GM19463 (cell line): ENCODE results near the gene BPIFB1.

Experiments used
- ATAC-seq: cut with Tn5 transposase; IDR thresholded peaks from one replicate; pipeline ENCODE4 v1.9.1; 2021; ENCODE audit warnings: mild to moderate bottlenecking, moderate library complexity; ENCODE audit not compliant: unreplicated experiment

The BPIFB1 gene

DNA sequence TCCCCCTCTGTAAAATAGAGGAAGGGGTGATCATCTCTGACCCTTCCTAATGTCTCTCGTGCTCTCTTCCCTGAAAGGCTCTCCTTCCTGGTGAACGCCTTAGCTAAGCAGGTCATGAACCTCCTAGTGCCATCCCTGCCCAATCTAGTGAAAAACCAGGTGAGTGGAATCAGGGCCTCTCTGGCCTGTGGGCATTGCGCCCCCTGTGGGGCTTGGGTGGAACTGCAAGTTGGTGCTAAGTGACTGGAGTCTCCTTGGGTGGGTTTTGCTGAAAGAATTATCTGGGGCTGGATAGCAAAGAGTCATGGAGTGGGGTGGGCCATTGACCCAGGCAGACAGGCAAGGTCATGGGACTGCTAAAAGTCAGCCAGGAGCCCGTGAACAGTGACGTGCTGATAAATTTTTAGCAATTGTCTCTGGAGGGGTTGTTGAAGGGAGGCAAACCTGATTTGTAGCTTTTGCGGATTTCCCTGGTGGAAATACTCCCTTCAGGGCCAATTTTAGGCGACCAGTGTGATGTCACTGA, 8.9 kb downstream of the BPIFB1 start:
- ATAC-seq, result no peak

DNA sequence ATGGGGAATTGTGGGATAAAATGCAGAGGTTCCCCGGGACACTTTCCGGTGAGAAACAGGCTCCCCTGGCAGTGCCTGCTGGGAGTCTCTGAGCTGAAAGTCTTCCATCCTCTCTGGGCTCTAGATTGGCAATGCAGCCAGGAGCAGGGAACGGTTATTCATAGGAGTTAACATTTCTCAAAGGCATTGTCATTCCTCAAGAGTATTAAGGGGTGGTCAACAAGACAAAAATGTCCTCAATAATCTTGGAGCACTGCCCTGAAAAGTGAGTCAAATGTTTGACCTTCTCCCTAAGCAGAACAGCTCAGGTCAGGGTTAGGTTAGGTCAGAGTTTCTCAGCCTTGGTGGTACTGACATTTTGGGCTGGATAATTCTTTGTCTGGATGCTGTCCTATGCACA, 13.2 kb downstream of the BPIFB1 start:
- no peak for ATAC-seq

DNA sequence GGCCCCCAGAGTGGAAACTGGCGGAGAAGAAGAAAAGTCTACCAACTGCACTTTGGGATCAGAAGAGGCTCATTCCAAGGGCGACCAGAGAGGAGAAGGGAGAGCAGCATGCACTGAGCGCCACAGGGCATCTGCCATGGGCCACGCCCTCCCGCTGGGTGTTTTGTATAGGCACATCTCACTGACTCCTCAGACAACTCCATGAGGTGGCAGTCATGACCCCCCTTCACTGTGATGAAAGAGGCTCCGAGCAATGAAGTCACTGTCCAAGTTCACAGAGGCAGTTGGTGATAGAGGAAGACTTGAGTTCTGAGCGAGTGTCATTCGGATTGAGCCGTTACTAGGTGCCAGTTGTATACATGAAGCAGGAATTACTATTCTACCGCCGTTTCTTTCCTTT, 15.4 kb downstream of the BPIFB1 start:
- ATAC-seq, result no peak

DNA sequence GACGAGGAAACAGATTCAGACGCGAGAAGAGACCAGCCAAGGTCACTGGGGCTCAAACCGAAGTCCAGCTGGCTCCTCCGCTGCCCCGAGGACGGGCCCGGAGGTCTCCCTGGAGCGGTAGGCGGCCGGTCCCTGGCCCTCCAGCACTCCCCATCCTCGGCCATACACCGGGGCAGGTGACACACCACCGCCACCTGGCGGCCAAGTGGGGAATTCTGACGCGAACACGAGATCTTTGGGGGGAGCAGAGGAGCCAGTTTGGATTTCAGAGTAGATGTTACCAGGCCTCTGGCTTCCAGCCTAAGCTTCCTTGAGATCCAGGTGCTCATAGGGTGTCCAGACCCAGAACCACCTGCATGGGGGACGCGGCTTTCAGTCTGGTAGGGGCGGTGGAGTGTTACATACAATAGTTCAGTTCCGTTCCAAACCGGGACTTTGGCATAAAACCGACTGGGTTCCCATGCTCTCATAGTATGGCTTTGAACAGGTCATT, 16.1 kb downstream of the BPIFB1 start:
- ATAC-seq, result peak; percentile 41

DNA sequence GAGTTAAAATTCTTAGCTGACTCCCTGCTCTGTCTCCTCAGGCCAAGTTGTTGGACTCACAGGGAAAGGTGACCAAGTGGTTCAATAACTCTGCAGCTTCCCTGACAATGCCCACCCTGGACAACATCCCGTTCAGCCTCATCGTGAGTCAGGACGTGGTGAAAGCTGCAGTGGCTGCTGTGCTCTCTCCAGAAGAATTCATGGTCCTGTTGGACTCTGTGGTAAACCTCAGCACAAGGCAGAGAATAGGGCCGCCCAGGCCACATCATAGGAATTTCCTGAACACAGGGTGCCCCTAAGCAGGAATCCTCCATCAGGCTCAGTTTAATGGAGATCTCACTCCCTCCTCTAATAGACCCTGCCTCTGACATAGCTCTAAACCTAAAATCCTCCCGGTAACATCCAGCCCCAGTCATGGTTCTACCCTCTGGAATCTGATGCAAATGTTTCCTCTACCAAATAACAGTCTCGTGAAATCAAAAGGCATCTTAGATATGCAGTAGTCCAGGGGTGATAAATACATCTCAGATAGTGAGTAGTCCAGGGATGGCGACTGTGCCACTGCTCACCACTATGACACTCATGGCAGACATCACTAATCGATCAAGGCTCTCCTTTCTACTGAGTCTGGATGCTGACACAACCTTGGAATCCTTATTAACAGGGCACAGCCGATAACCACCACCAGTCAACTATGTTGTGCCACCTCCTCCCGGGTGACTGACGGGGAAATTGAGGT, 18.3 kb downstream of the BPIFB1 start:
- no peak for ATAC-seq

DNA sequence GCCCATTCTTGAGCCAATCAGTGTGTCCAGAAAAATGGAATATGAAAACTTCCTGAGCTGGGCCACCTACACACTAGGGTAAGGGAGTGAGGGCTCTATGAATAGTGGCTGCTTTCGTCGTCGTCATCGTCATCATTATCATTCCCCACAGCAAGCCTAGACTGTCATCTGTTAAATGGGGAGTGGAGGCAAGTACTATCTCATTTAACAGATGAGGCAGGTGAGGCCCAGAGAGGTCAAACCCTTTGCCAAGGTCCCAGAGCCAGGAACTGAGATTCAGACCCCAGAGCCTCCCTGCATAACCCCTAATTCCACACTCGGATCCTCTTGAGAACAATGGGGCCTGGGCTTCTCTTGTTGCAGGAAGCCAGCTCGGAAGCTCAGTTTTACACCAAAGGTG, 20.6 kb downstream of the BPIFB1 start:
- ATAC-seq, result no peak

DNA sequence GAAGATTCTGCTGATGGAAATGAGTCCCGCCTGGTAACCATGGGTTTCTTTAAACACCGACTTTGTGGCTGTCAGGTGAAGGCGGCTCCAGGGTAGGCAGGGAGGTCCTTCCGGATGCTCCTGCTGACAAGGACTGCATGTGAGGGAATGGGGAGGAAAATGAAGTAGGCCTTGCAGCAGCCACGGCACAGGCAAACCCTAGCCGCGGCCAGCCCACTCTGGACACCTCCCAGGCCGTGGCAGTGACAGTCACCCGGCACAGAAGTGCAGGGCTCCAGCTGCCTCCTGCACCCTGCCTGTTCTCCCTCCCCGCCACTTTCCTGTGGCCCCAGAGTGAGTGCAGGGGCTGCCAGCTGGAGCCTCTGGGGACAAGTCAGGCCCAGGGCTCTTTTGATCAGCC, 21.0 kb downstream of the BPIFB1 start:
- no peak for ATAC-seq

DNA sequence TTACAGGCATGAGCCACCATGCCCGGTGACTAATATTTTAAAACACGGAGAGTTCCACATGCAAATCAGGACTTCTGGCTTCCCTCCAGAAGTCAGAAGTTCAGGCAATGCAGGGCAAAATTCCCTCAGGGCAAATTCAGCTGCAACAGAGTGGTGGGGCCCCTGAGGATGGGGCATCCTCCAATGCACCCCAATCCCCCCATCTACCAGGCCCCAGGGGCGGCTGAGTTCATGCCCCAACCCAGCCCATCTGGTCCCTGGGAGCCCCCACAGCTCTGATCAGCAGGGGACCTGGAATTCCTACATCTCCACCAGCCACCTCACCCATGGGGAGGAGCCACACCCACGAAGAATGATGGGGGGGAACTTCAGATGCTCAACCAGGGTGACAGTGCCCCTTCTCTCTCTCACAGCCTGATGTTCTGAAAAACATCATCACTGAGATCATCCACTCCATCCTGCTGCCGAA, 22.6 kb downstream of the BPIFB1 start:
- ATAC-seq, result no peak

DNA sequence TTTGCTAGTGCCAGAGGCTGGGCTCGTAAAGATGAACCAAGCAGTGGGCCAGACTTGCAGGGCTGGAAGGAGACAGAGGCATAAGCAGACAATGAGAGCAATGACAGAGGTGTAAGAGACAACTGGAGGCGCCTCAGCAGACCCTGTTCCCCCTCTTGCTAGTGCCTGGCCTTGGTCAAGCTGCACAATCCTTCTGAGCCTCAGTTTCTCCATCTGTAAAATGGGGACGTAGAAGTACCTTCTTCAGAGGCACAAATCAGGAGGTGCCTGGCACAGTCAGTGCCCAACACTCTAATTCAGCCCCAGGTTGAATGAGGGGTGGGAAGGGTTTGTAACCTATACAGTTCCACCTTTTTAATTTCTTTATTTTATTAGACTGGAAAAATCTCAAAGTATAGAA, 23.2 kb downstream of the BPIFB1 start:
- ATAC-seq, result no peak

DNA sequence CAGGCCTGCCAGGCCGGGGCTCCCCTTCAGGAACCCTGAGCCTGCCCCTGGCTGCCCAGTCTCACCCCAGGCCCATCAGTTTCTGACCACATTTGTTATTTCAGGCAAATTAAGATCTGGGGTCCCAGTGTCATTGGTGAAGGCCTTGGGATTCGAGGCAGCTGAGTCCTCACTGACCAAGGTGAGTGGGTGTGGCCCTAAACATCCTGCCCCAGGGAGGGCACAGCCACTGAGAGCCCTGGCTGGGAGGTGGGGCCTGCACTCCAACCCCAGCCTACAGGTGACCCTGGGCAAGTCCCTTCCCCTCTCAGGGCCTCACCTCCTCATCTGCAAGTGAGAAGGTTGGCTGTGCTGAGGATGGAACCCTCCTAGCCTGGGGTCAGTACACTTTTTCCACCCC, 23.8 kb downstream of the BPIFB1 start:
- no peak for ATAC-seq

DNA sequence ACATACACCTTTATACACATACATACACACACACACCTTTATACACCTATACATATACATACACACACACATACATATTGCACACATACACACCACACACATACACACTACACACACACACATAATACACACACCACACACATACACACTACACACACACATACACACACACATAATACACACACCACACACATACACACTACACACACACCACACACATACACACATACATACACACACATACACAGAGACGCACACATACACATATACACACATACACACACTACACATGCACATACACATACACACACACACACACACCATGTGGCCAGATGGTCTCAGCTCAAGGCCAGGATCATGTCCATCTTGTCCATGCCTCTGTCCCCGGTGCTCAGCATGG, 25.7 kb downstream of the BPIFB1 start:
- no peak for ATAC-seq

DNA sequence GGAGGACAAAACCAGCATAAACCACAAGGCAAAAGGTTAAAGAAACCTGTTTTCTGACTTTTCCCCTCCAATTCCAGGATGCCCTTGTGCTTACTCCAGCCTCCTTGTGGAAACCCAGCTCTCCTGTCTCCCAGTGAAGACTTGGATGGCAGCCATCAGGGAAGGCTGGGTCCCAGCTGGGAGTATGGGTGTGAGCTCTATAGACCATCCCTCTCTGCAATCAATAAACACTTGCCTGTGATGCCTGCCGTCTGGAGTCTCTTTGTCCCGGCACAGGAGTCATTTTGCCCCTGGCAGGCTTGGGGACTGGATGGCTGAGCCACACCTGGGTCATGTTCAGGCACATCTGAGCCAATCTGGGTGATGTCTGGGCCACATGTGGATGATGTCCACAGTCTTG, 26.6 kb downstream of the BPIFB1 start:
- no peak for ATAC-seq

DNA sequence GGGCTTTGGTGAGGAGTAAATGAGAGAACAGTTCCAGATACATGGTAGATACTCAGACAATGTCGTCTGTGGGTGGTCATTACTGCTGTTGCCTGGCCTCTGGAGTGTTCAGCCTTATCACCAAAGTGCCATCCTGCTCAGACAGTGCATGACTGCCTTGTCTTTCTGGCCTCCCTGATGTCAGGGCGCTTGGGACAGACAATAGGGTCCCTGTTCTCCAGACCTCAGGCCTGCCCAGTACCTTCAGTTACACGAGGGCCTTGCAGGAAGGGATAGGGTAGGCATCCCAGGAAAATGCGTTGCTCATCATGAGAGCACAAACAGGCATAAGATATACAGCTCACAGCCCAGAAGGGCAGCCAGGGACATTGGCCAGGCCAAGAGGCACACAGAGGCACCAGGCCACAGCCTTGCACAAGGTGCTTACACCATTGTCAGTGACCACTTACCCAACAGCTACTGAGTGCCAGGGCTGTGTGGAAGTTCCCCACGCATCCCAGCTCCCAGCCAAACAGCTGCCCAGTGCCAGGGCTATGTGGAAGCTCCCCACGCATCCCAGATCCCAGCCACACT, 27.4 kb downstream of the BPIFB1 start:
- no peak for ATAC-seq

DNA sequence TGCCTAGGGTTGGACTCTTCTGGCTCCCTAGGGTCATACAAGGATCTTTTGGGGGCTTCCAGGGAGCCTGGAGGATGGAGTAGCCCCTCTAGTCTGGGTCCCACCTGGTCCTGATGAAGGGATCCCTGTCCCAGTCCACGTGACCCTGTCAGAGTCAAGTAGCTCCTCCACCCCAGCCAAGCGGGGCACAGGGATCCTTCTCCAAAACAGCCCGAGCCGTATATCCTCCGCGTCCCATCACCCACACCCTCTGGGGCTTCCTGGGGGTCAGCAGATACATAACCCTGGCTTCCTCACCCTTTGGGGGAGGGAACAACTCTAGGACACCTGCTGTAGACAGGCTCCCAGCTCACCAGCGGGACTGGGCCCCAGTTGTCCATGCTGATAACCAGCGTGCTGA, 28.0 kb downstream of the BPIFB1 start:
- no peak for ATAC-seq

DNA sequence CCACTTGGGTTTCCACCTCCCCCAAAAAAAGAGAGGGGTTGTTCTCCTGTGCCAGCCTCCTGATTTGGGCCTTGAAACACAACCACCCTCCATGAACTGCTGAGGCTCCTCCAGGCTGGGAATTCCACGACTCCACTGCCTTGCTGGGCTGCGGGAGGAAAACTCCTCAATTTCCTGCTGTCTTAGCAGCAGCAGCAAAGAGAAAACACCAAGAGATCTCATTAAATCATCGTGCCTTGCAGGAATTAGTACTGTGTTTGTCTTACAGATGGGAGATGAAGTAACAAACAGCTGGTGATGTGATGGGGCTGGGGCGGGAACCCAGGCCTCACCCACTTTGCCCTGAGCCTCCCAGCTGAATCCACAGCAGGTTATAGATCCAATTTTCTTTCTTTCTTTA, 29.0 kb downstream of the BPIFB1 start:
- no peak for ATAC-seq

DNA sequence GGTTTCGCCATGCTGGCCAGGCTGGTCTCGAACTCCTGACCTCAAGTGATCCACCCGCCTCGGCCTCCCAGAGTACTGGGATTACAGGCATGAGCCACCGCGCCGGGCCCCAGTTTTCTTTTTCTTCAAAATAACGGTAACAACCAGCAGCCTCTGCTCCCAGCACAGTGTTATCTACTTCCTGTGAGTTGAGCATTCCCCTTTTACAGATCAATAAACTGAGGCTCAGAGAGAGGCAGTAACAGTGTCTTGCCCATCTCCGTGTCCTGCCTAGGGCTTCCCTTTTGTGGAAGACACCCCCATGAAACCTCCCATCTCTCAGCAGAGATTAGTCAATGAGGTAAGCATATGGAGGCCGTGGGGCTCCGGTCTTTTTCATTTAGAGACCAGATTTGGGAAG, 29.6 kb downstream of the BPIFB1 start:
- ATAC-seq, result no peak

DNA sequence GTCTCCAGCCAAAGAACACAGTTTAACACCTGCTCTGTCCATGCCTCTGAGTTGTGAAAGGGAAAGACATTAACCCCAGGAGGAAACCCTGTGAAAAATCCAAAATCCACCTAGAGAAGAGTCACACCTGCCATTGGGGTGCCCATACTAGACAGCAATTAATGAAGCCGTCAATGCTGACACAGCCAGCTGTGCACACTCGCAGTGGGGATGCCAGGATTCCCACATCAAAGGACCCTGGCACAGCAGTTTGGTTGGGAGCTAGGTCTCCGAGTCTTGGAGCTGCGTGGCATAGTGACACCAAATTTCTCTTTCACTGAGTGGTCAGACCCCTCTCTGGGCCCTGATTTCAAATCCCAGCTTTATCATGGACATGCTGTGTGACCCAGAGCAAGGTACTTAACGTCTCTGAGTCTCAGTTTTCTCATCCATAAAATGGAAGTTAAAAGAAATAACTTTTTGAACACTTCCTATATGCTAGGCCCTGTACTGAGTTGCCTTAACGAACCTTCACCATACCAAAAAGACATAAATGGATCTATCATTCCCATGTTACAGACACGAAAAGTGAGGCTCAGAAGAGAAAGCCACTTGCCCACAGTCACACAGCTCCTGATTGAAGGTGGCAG, 30.8 kb downstream of the BPIFB1 start:
- no peak for ATAC-seq

DNA sequence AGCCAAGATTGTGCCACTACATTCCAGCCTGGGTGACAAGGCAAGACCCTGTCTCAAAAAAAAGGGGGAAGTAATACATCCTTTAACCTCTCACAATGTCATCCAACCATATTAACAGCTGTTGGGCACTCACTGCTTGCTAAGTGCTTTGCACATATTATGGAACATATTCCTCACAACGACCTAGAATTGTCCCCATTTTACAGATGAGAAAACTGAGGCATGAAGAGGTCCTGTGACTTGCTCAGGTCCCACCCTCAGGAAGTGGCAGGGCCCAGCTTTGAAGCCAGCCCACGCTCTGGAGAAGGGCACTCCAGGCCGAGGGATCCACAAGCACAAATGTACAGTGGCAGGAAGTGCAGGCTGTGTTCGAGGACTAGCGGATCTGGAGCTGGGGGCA, 33.3 kb downstream of the BPIFB1 start:
- no peak for ATAC-seq

DNA sequence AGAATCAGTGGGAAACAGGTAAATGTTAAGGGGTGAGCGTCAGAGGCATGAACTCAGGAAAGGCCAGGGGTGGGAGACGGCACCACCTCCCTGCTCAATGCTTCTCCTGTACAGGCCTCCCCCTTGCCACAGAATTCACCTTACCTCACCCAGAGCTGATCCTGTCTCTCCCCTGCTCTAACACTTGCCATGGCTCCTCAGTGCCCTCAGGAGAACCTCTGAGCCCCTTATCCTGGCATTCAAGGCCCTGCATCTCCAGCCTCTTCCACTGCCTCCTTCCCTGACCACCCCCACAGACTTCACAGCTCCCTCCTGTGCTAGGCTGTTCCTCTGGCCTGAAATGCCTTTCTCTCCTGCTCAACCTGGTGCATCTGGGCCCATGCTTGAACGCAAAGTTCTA, 33.9 kb downstream of the BPIFB1 start:
- ATAC-seq, result no peak

DNA sequence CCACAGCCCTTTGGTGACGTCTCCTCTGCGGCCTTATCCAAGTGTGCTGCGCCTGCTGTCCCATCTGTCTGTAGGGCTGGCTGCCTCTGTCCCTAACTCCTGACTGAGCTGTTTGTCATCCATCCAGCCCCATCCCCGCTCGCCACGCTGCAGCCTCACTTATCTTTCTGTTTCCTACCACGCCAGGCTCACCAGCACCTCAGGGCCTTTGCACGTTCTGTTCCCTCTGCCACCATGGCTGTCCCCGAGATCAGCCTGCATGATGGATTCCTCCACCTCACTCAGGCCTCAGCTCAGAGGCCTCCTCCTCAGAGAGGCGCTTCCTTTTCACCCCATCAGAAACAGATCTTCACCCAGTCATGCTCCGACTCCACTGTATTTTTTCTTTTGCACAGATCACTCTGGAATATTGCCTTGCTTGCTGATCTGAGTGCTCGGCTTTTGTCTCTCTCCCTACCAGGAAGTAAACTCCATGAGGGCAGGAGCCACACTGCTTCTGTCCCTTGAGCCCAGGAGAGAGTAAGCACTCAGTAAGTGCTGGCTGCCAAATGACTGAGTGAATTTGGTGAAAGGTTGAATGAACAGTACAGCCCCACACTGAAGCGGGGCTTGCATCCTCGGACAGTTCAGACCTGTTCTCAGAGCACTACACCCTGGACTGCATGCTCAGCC, 34.5 kb downstream of the BPIFB1 start:
- ATAC-seq, result no peak

DNA sequence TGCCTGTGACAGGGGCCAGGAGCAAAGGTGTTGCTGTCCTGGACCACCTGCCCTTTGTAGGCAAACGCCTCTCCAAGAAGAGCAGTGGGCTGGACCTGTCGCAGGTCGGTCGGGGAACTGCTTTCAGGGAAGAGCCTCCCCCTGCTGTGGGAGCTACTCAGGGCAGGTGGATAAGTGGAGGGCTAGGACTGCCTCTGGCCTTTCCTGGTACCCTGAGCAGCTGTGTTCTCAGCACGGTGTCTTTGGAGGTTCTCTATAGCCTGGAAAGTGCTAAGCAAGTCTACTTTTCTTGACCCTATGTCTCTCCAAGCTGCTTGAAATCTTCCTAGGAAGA, 35.0 kb downstream of the BPIFB1 start:
- no peak for ATAC-seq

DNA sequence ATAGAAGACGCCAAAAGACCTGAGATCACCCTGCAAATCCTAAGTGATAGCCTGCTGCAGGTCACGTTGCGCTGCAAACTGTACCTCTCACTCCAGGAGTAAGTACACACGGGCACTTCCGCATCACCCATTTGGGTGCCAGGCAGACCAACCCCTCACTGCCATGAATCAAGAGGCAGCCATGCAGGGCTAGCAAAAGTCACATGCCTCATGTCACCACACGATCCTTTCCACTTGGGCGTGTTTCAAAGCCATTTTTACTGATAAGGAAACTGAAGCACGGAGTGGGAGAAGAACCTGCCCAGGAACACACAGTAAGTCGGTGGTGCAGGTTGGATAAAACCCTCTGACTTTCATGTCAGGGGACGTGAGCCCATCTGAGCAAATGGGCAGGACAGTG, 37.0 kb downstream of the BPIFB1 start:
- ATAC-seq, result no peak
